LNCaP clone FGC (cell line): ENCODE results near the gene PCNA.

ENCODE experiments used
- DNase-seq: peaks from one replicate; pipeline ENCODE4 v3.0.0-alpha.2; 2011; ENCODE audit warnings: low read depth
- H3K4me3 ChIP-seq: 2 replicates; pipeline ENCODE4 v1.5.1; 2011; ENCODE audit warnings: mild to moderate bottlenecking, low read depth, low read length, control low read depth
- TF ChIP-seq, protein P1 (sequence below): IDR thresholded peaks from 2 replicates; pipeline ENCODE4 v1.5.1; 2012; ENCODE audit warnings: mild to moderate bottlenecking; ENCODE audit not compliant: control insufficient read depth, insufficient read depth; ENCODE audit errors: extremely low read depth

Gene PCNA

DNA sequence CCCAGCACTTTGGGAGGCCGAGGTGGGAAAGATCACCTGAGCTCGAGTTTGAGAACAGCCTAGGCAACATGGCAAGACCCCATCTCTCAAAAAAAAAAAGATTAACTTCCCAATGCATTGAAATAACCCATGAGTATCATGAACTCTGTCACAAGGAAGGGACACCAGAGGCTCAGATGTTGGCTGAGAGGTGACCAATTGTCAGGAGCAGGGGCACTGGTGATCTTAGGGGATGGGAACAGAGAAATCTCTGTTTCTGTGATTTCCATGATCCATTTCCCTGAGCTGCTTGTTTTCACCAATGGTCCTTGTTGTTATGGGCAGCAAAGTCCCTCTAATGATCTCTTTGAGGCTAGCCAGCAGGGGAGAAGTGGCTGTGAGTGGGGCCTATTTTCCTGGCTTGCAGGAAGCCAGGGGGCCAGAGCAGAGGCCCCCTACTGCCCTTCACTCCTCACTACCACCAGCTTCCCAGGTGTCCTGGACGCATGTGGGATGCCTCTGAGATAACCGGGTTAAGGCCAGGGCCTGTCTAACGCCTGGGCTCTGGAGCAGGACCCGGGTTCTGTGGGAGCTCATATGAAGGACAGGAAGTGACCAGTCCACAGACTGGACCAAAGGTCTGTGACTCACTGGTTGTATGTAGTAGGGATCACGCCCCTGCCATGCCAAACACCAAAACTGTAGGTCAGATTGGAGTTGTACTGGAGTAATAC, 54.4 kb downstream of the PCNA start:
- TF ChIP-seq, protein P1, sequence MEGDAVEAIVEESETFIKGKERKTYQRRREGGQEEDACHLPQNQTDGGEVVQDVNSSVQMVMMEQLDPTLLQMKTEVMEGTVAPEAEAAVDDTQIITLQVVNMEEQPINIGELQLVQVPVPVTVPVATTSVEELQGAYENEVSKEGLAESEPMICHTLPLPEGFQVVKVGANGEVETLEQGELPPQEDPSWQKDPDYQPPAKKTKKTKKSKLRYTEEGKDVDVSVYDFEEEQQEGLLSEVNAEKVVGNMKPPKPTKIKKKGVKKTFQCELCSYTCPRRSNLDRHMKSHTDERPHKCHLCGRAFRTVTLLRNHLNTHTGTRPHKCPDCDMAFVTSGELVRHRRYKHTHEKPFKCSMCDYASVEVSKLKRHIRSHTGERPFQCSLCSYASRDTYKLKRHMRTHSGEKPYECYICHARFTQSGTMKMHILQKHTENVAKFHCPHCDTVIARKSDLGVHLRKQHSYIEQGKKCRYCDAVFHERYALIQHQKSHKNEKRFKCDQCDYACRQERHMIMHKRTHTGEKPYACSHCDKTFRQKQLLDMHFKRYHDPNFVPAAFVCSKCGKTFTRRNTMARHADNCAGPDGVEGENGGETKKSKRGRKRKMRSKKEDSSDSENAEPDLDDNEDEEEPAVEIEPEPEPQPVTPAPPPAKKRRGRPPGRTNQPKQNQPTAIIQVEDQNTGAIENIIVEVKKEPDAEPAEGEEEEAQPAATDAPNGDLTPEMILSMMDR, result no peak
- no peak for DNase-seq
- no peak overlapping the region for H3K4me3 ChIP-seq
